PFSK-1 (cell line): ENCODE results near the gene S100A10.

ENCODE experiments used
- POLR2AphosphoS5 ChIP-seq: IDR thresholded peaks from 2 replicates; pipeline ENCODE4 v1.6.1; 2012; ENCODE audit warnings: low read depth, mild to moderate bottlenecking, control low read depth, low read length, moderate library complexity
- SIN3A ChIP-seq: IDR thresholded peaks from 2 replicates; pipeline ENCODE4 v1.6.1; 2012; ENCODE audit warnings: mild to moderate bottlenecking, low read length, moderate library complexity, borderline replicate concordance; ENCODE audit not compliant: insufficient read depth
- TAF1 ChIP-seq: IDR thresholded peaks from 2 replicates; pipeline ENCODE4 v1.6.1; 2012; ENCODE audit warnings: low read length, control low read depth, borderline replicate concordance; ENCODE audit not compliant: insufficient read depth
- TF ChIP-seq, protein P1 (sequence below), 2 experiments: IDR thresholded peaks; 2 replicates each; pipeline versions ENCODE4 v1.6.1 to v1.8.0; 2011 to 2012; ENCODE audit warnings: low read depth in 2 of 2, low read length in 2 of 2, control low read depth in 1 of 2, inconsistent platforms in 1 of 2, mild to moderate bottlenecking in 1 of 2, moderate library complexity in 1 of 2; ENCODE audit not compliant: insufficient read depth in 1 of 2

DNA sequence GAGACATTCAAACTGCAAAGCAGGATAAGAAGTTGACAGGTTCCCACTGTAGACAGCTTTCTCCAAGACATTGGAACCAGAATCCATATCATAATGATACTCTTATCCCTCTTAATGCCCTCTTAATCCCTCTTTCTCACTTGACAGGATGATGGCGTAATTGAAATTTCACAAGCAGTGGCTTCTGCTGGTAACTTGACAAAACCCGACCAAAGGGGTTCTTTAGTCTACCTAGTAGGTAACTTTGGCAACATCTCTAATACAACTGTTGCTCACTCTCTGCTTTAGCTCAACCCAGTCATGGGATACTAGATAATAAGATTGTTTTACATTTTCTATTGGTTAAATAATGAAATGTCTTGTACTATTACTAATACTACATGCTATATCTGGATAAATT lies 34.7 kb downstream of the S100A10 start:
- no peak for TF ChIP-seq SIN3A
- TF ChIP-seq POLR2AphosphoS5 = no peak
- no peak for TF ChIP-seq TAF1
- TF ChIP-seq, protein P1, sequence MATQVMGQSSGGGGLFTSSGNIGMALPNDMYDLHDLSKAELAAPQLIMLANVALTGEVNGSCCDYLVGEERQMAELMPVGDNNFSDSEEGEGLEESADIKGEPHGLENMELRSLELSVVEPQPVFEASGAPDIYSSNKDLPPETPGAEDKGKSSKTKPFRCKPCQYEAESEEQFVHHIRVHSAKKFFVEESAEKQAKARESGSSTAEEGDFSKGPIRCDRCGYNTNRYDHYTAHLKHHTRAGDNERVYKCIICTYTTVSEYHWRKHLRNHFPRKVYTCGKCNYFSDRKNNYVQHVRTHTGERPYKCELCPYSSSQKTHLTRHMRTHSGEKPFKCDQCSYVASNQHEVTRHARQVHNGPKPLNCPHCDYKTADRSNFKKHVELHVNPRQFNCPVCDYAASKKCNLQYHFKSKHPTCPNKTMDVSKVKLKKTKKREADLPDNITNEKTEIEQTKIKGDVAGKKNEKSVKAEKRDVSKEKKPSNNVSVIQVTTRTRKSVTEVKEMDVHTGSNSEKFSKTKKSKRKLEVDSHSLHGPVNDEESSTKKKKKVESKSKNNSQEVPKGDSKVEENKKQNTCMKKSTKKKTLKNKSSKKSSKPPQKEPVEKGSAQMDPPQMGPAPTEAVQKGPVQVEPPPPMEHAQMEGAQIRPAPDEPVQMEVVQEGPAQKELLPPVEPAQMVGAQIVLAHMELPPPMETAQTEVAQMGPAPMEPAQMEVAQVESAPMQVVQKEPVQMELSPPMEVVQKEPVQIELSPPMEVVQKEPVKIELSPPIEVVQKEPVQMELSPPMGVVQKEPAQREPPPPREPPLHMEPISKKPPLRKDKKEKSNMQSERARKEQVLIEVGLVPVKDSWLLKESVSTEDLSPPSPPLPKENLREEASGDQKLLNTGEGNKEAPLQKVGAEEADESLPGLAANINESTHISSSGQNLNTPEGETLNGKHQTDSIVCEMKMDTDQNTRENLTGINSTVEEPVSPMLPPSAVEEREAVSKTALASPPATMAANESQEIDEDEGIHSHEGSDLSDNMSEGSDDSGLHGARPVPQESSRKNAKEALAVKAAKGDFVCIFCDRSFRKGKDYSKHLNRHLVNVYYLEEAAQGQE (IDR thresholded peaks at IDR 0.05; ENCODE audit: insufficient read depth in 1 of 2, low read depth in 2 of 2, low read length in 2 of 2) = no peak
